H9 (cell line): ENCODE measurements around the gene BRD8. TPM values are rescaled to one million over a fixed set of nuclear protein-coding genes. Genes with fewer than 3 reads are reported as not detected.

Experiments used
- DNase-seq: peaks from one replicate; pipeline ENCODE4 v3.0.0-alpha.2; 2017
- H2AFZ ChIP-seq: one replicate; pipeline ENCODE4 v1.6.1; 2013; ENCODE audit warnings: mild to moderate bottlenecking, low read length, control low read depth, moderate library complexity
- H2AK5ac ChIP-seq: 2 replicates; pipeline ENCODE4 v1.6.1; 2013; ENCODE audit warnings: low read length, control low read depth, mixed read lengths; ENCODE audit not compliant: insufficient read length
- H2BK120ac ChIP-seq: one replicate; pipeline ENCODE4 v1.6.1; 2013; ENCODE audit warnings: low read depth, mild to moderate bottlenecking, low read length, control low read depth, inconsistent platforms; ENCODE audit not compliant: poor library complexity, severe bottlenecking
- H2BK12ac ChIP-seq: 2 replicates; pipeline ENCODE4 v1.6.1; 2013; ENCODE audit warnings: low read length, control low read depth, mixed read lengths, low read depth; ENCODE audit not compliant: insufficient read length
- H2BK15ac ChIP-seq: 2 replicates; pipeline ENCODE4 v1.6.1; 2013; ENCODE audit warnings: low read depth, low read length, control low read depth
- H2BK20ac ChIP-seq: one replicate; pipeline ENCODE4 v1.6.1; 2013; ENCODE audit warnings: low read depth, mild to moderate bottlenecking, low read length, control low read depth, inconsistent platforms; ENCODE audit not compliant: poor library complexity, severe bottlenecking
- H2BK5ac ChIP-seq: 2 replicates; pipeline ENCODE4 v1.6.1; 2013; ENCODE audit warnings: low read length, control low read depth, mixed read lengths; ENCODE audit not compliant: insufficient read length
- H3K14ac ChIP-seq: 2 replicates; pipeline ENCODE4 v1.6.1; 2013; ENCODE audit warnings: low read length, control low read depth; ENCODE audit not compliant: insufficient read depth
- H3K18ac ChIP-seq: 2 replicates; pipeline ENCODE4 v1.6.1; 2013; ENCODE audit warnings: low read depth, mild to moderate bottlenecking, mixed read lengths, low read length, control low read depth; ENCODE audit not compliant: insufficient read length
- H3K23ac ChIP-seq: 2 replicates; pipeline ENCODE4 v1.6.1; 2013; ENCODE audit warnings: low read length, control low read depth, mixed read lengths, low read depth; ENCODE audit not compliant: insufficient read length
- H3K23me2 ChIP-seq: 2 replicates; pipeline ENCODE4 v1.6.1; 2013; ENCODE audit warnings: low read depth, mild to moderate bottlenecking, mixed read lengths, low read length, control low read depth; ENCODE audit not compliant: insufficient read length, poor library complexity, severe bottlenecking
- H3K27ac ChIP-seq: 2 replicates; pipeline ENCODE4 v1.5.1; 2013; ENCODE audit warnings: low read length, control low read depth, mixed read lengths, low read depth; ENCODE audit not compliant: insufficient read length
- H3K27me3 ChIP-seq: 2 replicates; pipeline ENCODE4 v1.6.1; 2013; ENCODE audit warnings: low read length, control low read depth, inconsistent platforms; ENCODE audit not compliant: insufficient read depth
- H3K4ac ChIP-seq: 2 replicates; pipeline ENCODE4 v1.6.1; 2013; ENCODE audit warnings: low read depth, mild to moderate bottlenecking, control low read depth, inconsistent platforms, low read length, moderate library complexity
- H3K4me1 ChIP-seq: 2 replicates; pipeline ENCODE4 v1.6.1; 2013; ENCODE audit warnings: low read length, control low read depth, inconsistent platforms; ENCODE audit not compliant: insufficient read depth
- H3K4me2 ChIP-seq: 2 replicates; pipeline ENCODE4 v1.6.1; 2013; ENCODE audit warnings: low read length, control low read depth, mixed read lengths; ENCODE audit not compliant: insufficient read length, insufficient read depth
- H3K56ac ChIP-seq: 2 replicates; pipeline ENCODE4 v1.6.1; 2013; ENCODE audit warnings: low read depth, mild to moderate bottlenecking, mixed read lengths, low read length, control low read depth; ENCODE audit not compliant: insufficient read length
- H3K79me1 ChIP-seq: 2 replicates; pipeline ENCODE4 v1.6.1; 2013; ENCODE audit warnings: low read depth, mild to moderate bottlenecking, moderate library complexity, low read length, control low read depth, inconsistent platforms; ENCODE audit not compliant: insufficient read depth, poor library complexity, severe bottlenecking
- H3K79me2 ChIP-seq: 2 replicates; pipeline ENCODE4 v1.6.1; 2013; ENCODE audit warnings: low read length, control low read depth, inconsistent platforms; ENCODE audit not compliant: insufficient read depth
- H3K9ac ChIP-seq: 2 replicates; pipeline ENCODE4 v1.6.1; 2013; ENCODE audit warnings: low read length, control low read depth, mixed read lengths; ENCODE audit not compliant: insufficient read length; ENCODE audit errors: extremely low read depth
- H3K9me3 ChIP-seq: one replicate; pipeline ENCODE4 v1.6.1; 2013; ENCODE audit warnings: low read depth, low read length, inconsistent platforms; ENCODE audit not compliant: control insufficient read depth
- H3T11ph ChIP-seq: one replicate; pipeline ENCODE4 v1.6.1; 2013; ENCODE audit warnings: mild to moderate bottlenecking, low read length, control low read depth, inconsistent platforms
- H4K20me1 ChIP-seq: one replicate; pipeline ENCODE4 v1.6.1; 2013; ENCODE audit not compliant: control insufficient read depth, insufficient read length, insufficient read depth
- H4K5ac ChIP-seq: 2 replicates; pipeline ENCODE4 v1.6.1; 2013; ENCODE audit warnings: low read depth, mild to moderate bottlenecking, mixed read lengths, low read length, control low read depth; ENCODE audit not compliant: insufficient read length
- H4K8ac ChIP-seq: replicated peaks from 2 replicates; pipeline ENCODE4 v1.6.1; 2013; ENCODE audit warnings: low read length, control low read depth, mixed read lengths, low read depth; ENCODE audit not compliant: insufficient read length
- H4K91ac ChIP-seq: 2 replicates; pipeline ENCODE4 v1.6.1; 2013; ENCODE audit warnings: low read depth, mild to moderate bottlenecking, moderate library complexity, mixed read lengths, low read length, control low read depth; ENCODE audit not compliant: insufficient read length
- H3K27ac Mint-ChIP-seq, 3 experiments: 2 replicates in 2 of 3; 3 replicates in 1 of 3; pipeline ENCODE4 v1.8.0; 2020 to 2021; ENCODE audit warnings: mixed read lengths in 3 of 3, mild to moderate bottlenecking in 1 of 3, moderate library complexity in 1 of 3
- H3K27me3 Mint-ChIP-seq: 2 replicates; pipeline ENCODE4 v1.8.0; 2021; ENCODE audit warnings: low read depth, mild to moderate bottlenecking, moderate library complexity, mixed read lengths
- H3K36me3 Mint-ChIP-seq, 3 experiments: 2 replicates in 2 of 3; 3 replicates in 1 of 3; pipeline ENCODE4 v1.8.0; 2020 to 2021; ENCODE audit warnings: low read depth in 3 of 3, mixed read lengths in 3 of 3; ENCODE audit not compliant: insufficient read depth in 1 of 3
- H3K4me1 Mint-ChIP-seq, 2 experiments: 2 replicates each; pipeline ENCODE4 v1.8.0; 2020; ENCODE audit warnings: mixed read lengths in 2 of 2
- H3K4me3 Mint-ChIP-seq, 2 experiments: 2 replicates in 1 of 2; 3 replicates in 1 of 2; pipeline ENCODE4 v1.8.0; 2020 to 2021; ENCODE audit warnings: mild to moderate bottlenecking in 2 of 2, mixed read lengths in 2 of 2, moderate library complexity in 1 of 2
- H3K9me3 Mint-ChIP-seq, 2 experiments: 2 replicates in 1 of 2; 3 replicates in 1 of 2; pipeline ENCODE4 v1.8.0; 2020; ENCODE audit warnings: mild to moderate bottlenecking in 2 of 2, mixed read lengths in 2 of 2, moderate library complexity in 1 of 2
- total RNA-seq: library from RNA; stranded (reverse); gene quantifications from 2 replicates; pipeline ENCODE4 v1.2.1, GENCODE V29; 2021
- TF ChIP-seq, protein P1 (sequence below): fragments of 200-600 bp; sonication (generic); conservative IDR thresholded peaks from 3 replicates; pipeline ENCODE4 v1.8.0; 2021; ENCODE audit warnings: antibody characterized with exemption, mild to moderate bottlenecking

Gene BRD8
- total RNA-seq, 1 experiment from 2014 or later, result 67.9 TPM

DNA sequence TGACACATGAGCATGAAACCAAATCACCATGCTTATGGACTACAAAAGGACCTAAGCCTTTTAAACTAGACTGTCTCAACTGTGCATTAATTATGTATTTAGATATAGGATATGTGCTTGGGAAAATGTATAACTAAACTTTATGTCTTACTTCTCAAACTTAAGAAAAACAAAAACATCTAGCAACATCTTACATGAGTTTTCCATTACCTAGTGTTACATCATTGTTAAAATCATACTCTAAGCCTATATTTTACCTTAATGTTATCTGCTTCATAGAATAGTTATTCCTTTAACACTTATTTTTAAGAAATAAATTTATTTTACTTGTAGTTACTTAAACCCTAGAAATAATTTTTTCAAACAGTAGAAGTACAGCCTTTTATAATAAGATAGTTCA is 63.2 kb downstream of the BRD8 start:
- Histone ChIP-seq H2BK12ac (no peak overlapping the region), H3T11ph (no peak overlapping the region), H2BK120ac (no peak overlapping the region), H3K4me2 (no peak overlapping the region), H4K8ac (no peak overlapping the region), H3K9ac (no peak overlapping the region), H4K5ac (no peak overlapping the region), H3K18ac (no peak overlapping the region), H3K79me2 (no peaks in the 10 kb centered on the region), H3K56ac (no peak overlapping the region), H3K9me3 (no peaks in the 10 kb centered on the region), H3K23me2 (no peaks in the 10 kb centered on the region), H3K4me1 (0 out of 2 replicates have a peak, but pooled peaks cover 3% of the 10 kb centered on the region), H2BK15ac (no peak overlapping the region), H2AFZ (no peak overlapping the region), H4K20me1 (no peaks in the 10 kb centered on the region), H3K14ac (no peak overlapping the region), H2BK5ac (no peak overlapping the region), H3K79me1 (no peaks in the 10 kb centered on the region), H2BK20ac (no peak overlapping the region), H3K4ac (no peak overlapping the region), H2AK5ac (no peak overlapping the region), H3K27ac (no peak overlapping the region), H4K91ac (no peak overlapping the region), H3K23ac (no peak overlapping the region), H3K27me3 (no peaks in the 10 kb centered on the region)
- Mint-ChIP-seq H3K36me3 (no peaks in the 10 kb centered on the region), H3K9me3 (no peaks in the 10 kb centered on the region), H3K4me1 (peaks cover 8% of the 10 kb centered on the region in 2 experiments), H3K27me3 (peaks cover 10% of the 10 kb centered on the region), H3K4me3 (no peak overlapping the region), H3K27ac (no peak overlapping the region)
- DNase-seq, result no peak
- TF ChIP-seq, protein P1, sequence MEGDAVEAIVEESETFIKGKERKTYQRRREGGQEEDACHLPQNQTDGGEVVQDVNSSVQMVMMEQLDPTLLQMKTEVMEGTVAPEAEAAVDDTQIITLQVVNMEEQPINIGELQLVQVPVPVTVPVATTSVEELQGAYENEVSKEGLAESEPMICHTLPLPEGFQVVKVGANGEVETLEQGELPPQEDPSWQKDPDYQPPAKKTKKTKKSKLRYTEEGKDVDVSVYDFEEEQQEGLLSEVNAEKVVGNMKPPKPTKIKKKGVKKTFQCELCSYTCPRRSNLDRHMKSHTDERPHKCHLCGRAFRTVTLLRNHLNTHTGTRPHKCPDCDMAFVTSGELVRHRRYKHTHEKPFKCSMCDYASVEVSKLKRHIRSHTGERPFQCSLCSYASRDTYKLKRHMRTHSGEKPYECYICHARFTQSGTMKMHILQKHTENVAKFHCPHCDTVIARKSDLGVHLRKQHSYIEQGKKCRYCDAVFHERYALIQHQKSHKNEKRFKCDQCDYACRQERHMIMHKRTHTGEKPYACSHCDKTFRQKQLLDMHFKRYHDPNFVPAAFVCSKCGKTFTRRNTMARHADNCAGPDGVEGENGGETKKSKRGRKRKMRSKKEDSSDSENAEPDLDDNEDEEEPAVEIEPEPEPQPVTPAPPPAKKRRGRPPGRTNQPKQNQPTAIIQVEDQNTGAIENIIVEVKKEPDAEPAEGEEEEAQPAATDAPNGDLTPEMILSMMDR, result no peak
